HEK293 (cell line): ENCODE results near the gene RPS21.

Source experiments
- BCL11B ChIP-seq: fragments of 450-650 bp; formaldehyde crosslinking; IDR thresholded peaks from 2 replicates; pipeline ENCODE4 v1.5.1; 2016; ENCODE audit warnings: low read depth, missing biosample characterization, missing genetic modification characterization
- EGR2 ChIP-seq: fragments of 450-650 bp; formaldehyde crosslinking; IDR thresholded peaks from 2 replicates; pipeline ENCODE4 v1.5.1; 2016; ENCODE audit warnings: low read depth, missing biosample characterization, missing genetic modification characterization
- GLIS2 ChIP-seq: fragments of 450-650 bp; formaldehyde crosslinking; IDR thresholded peaks from 2 replicates; pipeline ENCODE4 v1.5.1; 2016; ENCODE audit warnings: missing biosample characterization, missing genetic modification characterization
- KLF8 ChIP-seq: fragments of 450-650 bp; formaldehyde crosslinking; IDR thresholded peaks from 2 replicates; pipeline ENCODE4 v1.5.1; 2016; ENCODE audit warnings: missing biosample characterization, missing genetic modification characterization
- MYNN ChIP-seq: fragments of 450-650 bp; formaldehyde crosslinking; IDR thresholded peaks from 2 replicates; pipeline ENCODE4 v1.5.1; 2016; ENCODE audit warnings: missing biosample characterization, missing genetic modification characterization, borderline replicate concordance
- SALL2 ChIP-seq: fragments of 450-650 bp; formaldehyde crosslinking; IDR thresholded peaks from 2 replicates; pipeline ENCODE4 v1.5.0; 2017; ENCODE audit warnings: missing biosample characterization, mild to moderate bottlenecking, missing genetic modification characterization, borderline replicate concordance
- ZBTB1 ChIP-seq: fragments of 450-650 bp; formaldehyde crosslinking; IDR thresholded peaks from 2 replicates; pipeline ENCODE4 v1.5.1; 2016; ENCODE audit warnings: missing biosample characterization, missing genetic modification characterization
- ZBTB11 ChIP-seq: fragments of 450-650 bp; formaldehyde crosslinking; conservative IDR thresholded peaks from 2 replicates; pipeline ENCODE4 v1.5.1; 2016; ENCODE audit warnings: low read depth, missing biosample characterization, missing genetic modification characterization
- ZBTB7A ChIP-seq: fragments of 450-650 bp; formaldehyde crosslinking; IDR thresholded peaks from 2 replicates; pipeline ENCODE4 v1.5.1; 2016; ENCODE audit warnings: low read depth, missing biosample characterization, missing genetic modification characterization
- ZEB2 ChIP-seq: fragments of 450-650 bp; formaldehyde crosslinking; IDR thresholded peaks from 2 replicates; pipeline ENCODE4 v1.5.1; 2016; ENCODE audit warnings: missing biosample characterization, missing genetic modification characterization
- ZNF132 ChIP-seq: fragments of 450-650 bp; formaldehyde crosslinking; IDR thresholded peaks from 2 replicates; pipeline ENCODE4 v1.5.1; 2017; ENCODE audit warnings: missing biosample characterization, missing genetic modification characterization, borderline replicate concordance
- ZNF2 ChIP-seq: fragments of 450-650 bp; formaldehyde crosslinking; IDR thresholded peaks from 2 replicates; pipeline ENCODE4 v1.5.1; 2016; ENCODE audit warnings: missing biosample characterization, missing genetic modification characterization
- ZNF266 ChIP-seq: fragments of 450-650 bp; formaldehyde crosslinking; IDR thresholded peaks from 2 replicates; pipeline ENCODE4 v1.5.1; 2016; ENCODE audit warnings: missing biosample characterization, missing genetic modification characterization, low read depth
- ZNF302 ChIP-seq: fragments of 450-650 bp; formaldehyde crosslinking; IDR thresholded peaks from 2 replicates; pipeline ENCODE4 v1.5.1; 2016; ENCODE audit warnings: missing biosample characterization, missing genetic modification characterization, low read depth
- ZNF354C ChIP-seq: fragments of 450-650 bp; formaldehyde crosslinking; IDR thresholded peaks from 2 replicates; pipeline ENCODE4 v1.5.1; 2016; ENCODE audit warnings: missing biosample characterization, missing genetic modification characterization, low read depth, borderline replicate concordance
- ZNF37A ChIP-seq: fragments of 450-650 bp; IDR thresholded peaks from 2 replicates; pipeline ENCODE4 v1.5.1; 2018; ENCODE audit warnings: missing biosample characterization, missing genetic modification characterization
- ZNF404 ChIP-seq: fragments of 450-650 bp; formaldehyde crosslinking; IDR thresholded peaks from 2 replicates; pipeline ENCODE4 v1.5.1; 2017; ENCODE audit warnings: missing biosample characterization, missing genetic modification characterization
- ZNF423 ChIP-seq: fragments of 450-650 bp; formaldehyde crosslinking; IDR thresholded peaks from 2 replicates; pipeline ENCODE4 v1.5.1; 2016; ENCODE audit warnings: missing biosample characterization, missing genetic modification characterization
- ZNF426 ChIP-seq: fragments of 450-650 bp; formaldehyde crosslinking; IDR thresholded peaks from 2 replicates; pipeline ENCODE4 v1.5.1; 2017; ENCODE audit warnings: missing biosample characterization, missing genetic modification characterization, mild to moderate bottlenecking, inconsistent platforms, moderate library complexity
- ZNF488 ChIP-seq: fragments of 450-650 bp; formaldehyde crosslinking; IDR thresholded peaks from 2 replicates; pipeline ENCODE4 v1.5.1; 2016; ENCODE audit warnings: missing biosample characterization, missing genetic modification characterization
- ZNF560 ChIP-seq: fragments of 450-650 bp; formaldehyde crosslinking; IDR thresholded peaks from 2 replicates; pipeline ENCODE4 v1.5.1; 2017; ENCODE audit warnings: missing biosample characterization, missing genetic modification characterization, borderline replicate concordance
- ZNF561 ChIP-seq: fragments of 450-650 bp; IDR thresholded peaks from 2 replicates; pipeline ENCODE4 v1.5.1; 2018; ENCODE audit warnings: missing biosample characterization, missing genetic modification characterization, borderline replicate concordance
- ZNF580 ChIP-seq: fragments of 450-650 bp; formaldehyde crosslinking; IDR thresholded peaks from 2 replicates; pipeline ENCODE4 v1.5.1; 2016; ENCODE audit warnings: missing biosample characterization, missing genetic modification characterization
- ZNF639 ChIP-seq: fragments of 450-650 bp; formaldehyde crosslinking; IDR thresholded peaks from 2 replicates; pipeline ENCODE4 v1.5.1; 2016; ENCODE audit warnings: missing biosample characterization, missing genetic modification characterization
- ZNF677 ChIP-seq: fragments of 450-650 bp; IDR thresholded peaks from 2 replicates; pipeline ENCODE4 v1.5.0; 2018; ENCODE audit warnings: missing biosample characterization, mild to moderate bottlenecking, missing genetic modification characterization, moderate library complexity
- ZNF692 ChIP-seq: fragments of 450-650 bp; formaldehyde crosslinking; IDR thresholded peaks from 2 replicates; pipeline ENCODE4 v1.5.1; 2016; ENCODE audit warnings: missing biosample characterization, missing genetic modification characterization
- ZNF830 ChIP-seq: fragments of 450-650 bp; IDR thresholded peaks from 2 replicates; pipeline ENCODE4 v1.5.0; 2018; ENCODE audit warnings: missing biosample characterization, missing genetic modification characterization, low read depth, mild to moderate bottlenecking, moderate library complexity
- ZXDB ChIP-seq: fragments of 450-650 bp; formaldehyde crosslinking; IDR thresholded peaks from 2 replicates; pipeline ENCODE4 v1.5.1; 2016; ENCODE audit warnings: missing biosample characterization, missing genetic modification characterization
- TF ChIP-seq, protein P1 (sequence below): fragments of 450-650 bp; formaldehyde crosslinking; IDR thresholded peaks from 2 replicates; pipeline ENCODE4; 2016; ENCODE audit warnings: missing biosample characterization, missing genetic modification characterization
- TF ChIP-seq, protein P2 (sequence below): fragments of 450-650 bp; formaldehyde crosslinking; IDR thresholded peaks from 2 replicates; pipeline ENCODE4 v1.5.1; 2016; ENCODE audit warnings: missing biosample characterization, missing genetic modification characterization

Gene RPS21

GRCh38 chr20:62407221-62407992 lies 20.5 kb downstream of the RPS21 start, which contains the start of gene CABLES2 (continued):
- TF ChIP-seq ZNF302 (tag by site-specific recombination) (no peak), ZNF426 (tag by site-specific recombination) (no peak), ZEB2 (tag by site-specific recombination) (peak; percentile 86), ZNF580 (tag by site-specific recombination) (peak; percentile 88), ZNF423 (peak; percentile 83), ZNF692 (tag by site-specific recombination) (peak; percentile 91), ZXDB (peak; percentile 97), ZNF830 (tag by site-specific recombination) (no peak), ZNF132 (no peak), ZBTB7A (tag by site-specific recombination) (peak; percentile 96), ZNF639 (tag by site-specific recombination) (peak; percentile 85), ZBTB11 (tag by site-specific recombination) (peak; percentile 70), ZNF266 (tag by site-specific recombination) (no peak), EGR2 (tag by site-specific recombination) (peak; percentile 67), GLIS2 (tag by site-specific recombination) (peak; percentile 89), ZBTB1 (tag by site-specific recombination) (0 out of 2 replicates have a peak, but pooled peaks have one; percentile 55), KLF8 (peak; percentile 90), ZNF561 (tag by site-specific recombination) (peak; percentile 99), ZNF677 (tag by site-specific recombination) (no peak), ZNF560 (no peak), BCL11B (tag by site-specific recombination) (no peak), ZNF2 (peak; percentile 80), ZNF404 (tag by site-specific recombination) (no peak), MYNN (no peak), ZNF37A (tag by site-specific recombination) (0 out of 2 replicates have a peak, but pooled peaks have one; percentile 55), SALL2 (tag by site-specific recombination) (no peak), ZNF488 (tag by site-specific recombination) (no peak), ZNF354C (tag by site-specific recombination) (no peak)
- TF ChIP-seq, protein P1, sequence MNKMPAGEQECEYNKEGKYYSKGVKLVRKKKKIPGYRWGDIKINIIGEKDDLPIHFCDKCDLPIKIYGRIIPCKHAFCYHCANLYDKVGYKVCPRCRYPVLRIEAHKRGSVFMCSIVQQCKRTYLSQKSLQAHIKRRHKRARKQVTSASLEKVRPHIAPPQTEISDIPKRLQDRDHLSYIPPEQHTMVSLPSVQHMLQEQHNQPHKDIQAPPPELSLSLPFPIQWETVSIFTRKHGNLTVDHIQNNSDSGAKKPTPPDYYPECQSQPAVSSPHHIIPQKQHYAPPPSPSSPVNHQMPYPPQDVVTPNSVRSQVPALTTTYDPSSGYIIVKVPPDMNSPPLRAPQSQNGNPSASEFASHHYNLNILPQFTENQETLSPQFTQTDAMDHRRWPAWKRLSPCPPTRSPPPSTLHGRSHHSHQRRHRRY (tag by site-specific recombination), result no peak
- TF ChIP-seq, protein P2, sequence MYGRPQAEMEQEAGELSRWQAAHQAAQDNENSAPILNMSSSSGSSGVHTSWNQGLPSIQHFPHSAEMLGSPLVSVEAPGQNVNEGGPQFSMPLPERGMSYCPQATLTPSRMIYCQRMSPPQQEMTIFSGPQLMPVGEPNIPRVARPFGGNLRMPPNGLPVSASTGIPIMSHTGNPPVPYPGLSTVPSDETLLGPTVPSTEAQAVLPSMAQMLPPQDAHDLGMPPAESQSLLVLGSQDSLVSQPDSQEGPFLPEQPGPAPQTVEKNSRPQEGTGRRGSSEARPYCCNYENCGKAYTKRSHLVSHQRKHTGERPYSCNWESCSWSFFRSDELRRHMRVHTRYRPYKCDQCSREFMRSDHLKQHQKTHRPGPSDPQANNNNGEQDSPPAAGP (tag by site-specific recombination), result peak; percentile 98
